Stimulated activated CD4-positive, alpha-beta T cell treated with anti-CD3 and anti-CD28 coated beads, Interleukin-4, amount 100 ng/mL, for 24 hours (primary cell): ENCODE results near the gene SNAI1.

Source experiments
- DNase-seq: peaks from one replicate; pipeline ENCODE4 v3.0.0-alpha.2; 2020

Gene SNAI1

GRCh38 chr20:50038169-50038568 lies 55.4 kb downstream of the SNAI1 start:
- DNase-seq = no peak
